NK-92 (cell line): Measurements from ENCODE around the gene RASD2.

ENCODE experiments used
- DNase-seq: peaks from one replicate; lab custom pipeline; 2025; ENCODE audit not compliant: unreplicated experiment; lab: John Stamatoyannopoulos, UW

RASD2 gene

DNA sequence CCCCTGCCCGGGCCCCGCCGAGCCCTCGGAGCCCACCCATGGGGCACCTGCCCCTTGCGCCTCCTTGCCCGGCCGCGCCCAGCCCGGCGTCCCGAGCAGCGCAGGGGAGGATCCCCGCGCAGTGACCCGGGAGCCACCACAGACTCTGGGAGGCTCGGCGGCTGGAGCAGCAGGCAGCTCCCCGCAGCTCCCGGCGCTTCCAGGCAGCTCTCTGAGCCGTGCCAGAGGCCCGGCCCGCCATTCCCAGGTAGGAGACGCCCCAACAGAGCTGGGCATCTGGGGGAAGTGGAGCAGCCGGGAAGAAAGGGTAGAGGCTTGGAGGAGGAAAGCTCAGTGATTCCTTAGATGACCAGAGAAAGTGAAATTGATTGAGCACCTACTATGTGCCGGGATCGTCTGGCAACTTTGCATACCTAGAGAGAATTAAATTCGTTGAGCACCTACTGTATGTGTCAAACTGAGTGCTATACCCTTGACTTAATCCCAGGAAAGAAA lies 670 bp downstream of the RASD2 start:
- no peak for DNase-seq

DNA sequence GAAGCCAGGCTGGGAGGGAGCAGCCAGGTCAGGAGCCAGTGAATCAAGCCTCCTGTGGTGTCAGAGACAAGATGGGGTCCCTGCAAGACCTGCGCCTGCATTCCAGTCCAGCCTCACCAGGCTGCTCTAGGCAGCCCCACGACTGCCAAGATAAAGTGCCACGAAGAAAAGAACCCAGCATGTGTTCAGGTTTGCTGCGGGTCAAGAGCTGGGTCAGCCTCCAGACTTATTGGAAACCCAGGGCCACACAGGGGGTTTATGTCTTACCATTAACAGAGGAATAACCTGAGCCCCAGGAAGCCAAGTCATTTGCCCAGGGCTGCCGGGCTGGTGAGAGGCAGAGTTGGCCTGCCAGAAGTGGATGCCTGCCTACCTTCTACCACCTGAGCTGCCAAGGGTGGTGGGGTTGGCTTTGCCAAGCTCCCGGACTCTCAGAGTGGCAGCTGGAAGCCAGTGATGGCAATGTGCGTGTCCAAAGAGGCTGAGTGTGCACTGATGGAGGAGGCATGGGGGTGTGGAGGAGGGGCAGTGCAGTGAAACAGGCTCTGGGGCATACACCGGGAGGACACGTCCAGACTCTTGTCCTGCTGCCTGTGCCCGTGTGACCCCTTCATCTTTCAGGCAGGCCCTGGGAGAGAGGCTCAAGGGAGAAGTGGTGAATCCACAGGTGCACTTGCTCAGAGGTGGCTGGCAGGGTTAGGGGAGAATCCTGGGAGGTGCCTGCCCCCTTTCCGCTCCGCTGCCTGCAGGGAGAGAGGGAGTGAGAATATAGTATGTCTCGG lies 1.7 kb downstream of the RASD2 start:
- DNase-seq = no peak

DNA sequence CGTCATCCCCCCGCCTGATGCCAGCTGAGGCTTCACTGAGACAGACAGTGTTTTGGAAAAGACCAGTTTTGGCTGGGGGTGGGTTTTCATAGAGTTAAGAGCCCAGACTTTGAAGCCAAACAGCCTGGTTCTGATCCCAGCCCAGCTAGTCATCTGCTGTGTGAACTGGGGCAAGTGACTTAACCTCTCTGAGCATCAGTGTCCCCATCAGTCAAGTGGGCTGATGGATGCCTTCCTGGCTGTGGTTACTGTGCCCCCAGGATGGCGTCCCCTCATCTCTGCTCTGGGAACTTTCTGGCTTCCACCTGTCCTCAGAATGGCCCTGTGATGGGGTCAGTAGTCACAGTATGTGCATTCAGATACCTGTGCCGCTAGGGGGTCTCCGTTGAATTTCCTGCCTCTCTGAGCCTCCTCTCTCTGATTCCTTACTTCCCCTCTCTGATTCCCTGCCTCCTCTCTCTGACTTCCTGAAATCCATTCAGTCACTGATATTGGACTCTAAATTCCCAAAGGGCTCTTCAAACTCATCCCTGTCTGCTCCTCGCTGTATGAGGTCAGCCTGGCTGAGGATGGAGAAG lies 2.4 kb downstream of the RASD2 start:
- DNase-seq = no peak

DNA sequence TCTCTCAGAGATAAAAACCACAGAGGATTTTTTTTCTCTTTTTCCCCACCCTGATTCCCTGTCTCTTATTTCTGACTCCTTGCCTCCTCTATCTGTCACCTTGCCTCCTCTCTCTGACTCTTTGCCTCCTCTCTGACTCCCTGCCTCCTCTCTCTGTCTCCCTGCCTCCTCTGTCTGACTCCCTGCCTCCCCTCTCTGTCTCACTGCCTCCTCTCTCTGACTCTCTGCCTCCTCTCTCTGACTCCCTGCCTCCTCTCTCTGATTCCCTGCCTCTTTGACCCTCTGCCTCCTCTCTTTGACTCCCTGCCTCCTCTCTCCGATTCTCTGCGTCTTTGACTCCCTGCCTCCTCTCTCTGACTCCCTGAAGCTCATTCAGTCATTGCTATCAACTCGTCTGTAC lies 3.1 kb downstream of the RASD2 start:
- no peak for DNase-seq

DNA sequence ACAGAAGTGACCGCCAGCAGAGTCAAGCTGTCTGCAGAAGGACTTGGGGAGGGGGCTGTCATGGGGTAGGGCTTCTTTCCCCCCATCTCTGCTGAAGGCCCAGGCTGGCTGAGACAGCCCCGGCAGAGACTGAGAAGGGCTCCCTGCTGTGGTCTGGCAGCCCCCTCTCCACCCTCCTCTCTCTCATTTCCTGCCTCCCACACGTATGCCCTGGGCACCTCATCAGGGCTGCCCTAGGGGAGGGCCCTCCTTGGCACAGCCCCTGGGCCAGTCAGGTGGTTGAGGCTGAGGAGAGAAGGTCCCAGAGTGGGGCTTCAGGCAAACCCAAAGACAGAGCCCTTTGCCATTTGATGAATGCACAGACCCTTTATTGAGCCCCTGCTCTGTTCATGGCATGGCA lies 3.6 kb downstream of the RASD2 start:
- no peak for DNase-seq

DNA sequence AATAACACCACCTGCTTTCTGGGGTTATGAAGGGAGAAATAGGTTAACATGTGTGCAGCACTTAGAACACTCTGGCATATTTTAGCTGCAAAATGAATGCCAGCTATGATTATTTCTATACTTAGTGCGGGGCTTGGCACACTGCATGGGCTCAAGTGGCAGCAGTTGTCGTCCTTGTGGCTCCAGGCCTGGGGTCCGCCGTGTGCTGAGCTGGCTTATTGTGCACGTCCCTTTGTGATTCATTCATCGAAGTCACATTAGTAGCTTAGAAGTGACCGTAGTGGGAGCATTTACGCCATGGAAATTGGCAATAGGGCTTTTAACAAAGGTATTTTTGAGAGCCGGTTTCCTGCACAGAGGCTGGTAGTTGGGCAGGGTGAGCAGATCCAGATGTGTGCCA lies 4.2 kb downstream of the RASD2 start:
- no peak for DNase-seq

DNA sequence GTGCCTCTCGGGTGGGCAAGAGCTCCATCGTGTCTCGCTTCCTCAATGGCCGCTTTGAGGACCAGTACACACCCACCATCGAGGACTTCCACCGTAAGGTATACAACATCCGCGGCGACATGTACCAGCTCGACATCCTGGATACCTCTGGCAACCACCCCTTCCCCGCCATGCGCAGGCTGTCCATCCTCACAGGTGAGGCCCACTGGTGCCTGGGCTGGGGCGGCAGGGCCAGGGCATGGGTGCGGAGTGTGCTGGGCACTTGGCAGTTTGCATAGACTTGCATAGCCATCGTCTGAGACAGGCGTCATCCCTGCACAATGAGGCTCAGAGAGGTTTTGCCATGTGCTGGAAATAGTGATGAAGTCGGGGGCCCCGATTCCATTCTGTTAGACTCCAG lies 6.3 kb downstream of the RASD2 start:
- no peak for DNase-seq

DNA sequence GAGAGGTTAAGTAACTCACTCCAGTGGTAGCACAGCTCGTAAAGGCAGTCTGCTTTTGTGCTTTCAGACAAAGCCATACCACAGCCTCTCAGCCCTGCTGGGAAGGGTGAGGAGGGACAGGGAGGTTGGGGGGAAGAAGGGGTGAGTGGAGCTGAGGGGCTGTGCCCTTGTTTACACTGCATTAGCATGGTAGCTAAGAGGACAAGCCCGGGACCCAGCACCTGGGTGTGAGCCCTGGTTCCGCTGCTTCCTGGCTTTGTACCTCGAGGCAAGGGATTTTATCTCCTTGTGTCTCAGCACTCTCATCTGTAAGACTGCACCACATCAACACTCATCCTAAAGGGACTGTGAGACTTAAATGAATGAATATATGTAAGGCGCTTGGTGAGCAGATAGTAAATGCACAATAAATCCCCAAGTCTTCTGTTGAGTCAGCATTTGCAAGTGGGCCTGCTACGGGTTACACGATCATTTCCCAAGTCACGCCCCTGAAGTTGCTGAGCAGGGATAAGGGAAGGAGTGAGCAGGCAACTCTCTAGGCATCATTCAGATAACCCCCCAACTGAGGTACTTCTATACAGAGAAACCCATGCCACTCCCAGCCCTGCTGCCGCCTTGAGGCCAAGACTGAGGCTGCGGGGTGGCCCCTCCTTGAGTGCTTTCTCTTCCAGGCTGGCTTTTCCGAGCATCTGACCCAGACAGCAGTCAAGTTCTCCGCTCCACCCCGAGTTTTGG lies 7.5 kb downstream of the RASD2 start:
- no peak for DNase-seq

DNA sequence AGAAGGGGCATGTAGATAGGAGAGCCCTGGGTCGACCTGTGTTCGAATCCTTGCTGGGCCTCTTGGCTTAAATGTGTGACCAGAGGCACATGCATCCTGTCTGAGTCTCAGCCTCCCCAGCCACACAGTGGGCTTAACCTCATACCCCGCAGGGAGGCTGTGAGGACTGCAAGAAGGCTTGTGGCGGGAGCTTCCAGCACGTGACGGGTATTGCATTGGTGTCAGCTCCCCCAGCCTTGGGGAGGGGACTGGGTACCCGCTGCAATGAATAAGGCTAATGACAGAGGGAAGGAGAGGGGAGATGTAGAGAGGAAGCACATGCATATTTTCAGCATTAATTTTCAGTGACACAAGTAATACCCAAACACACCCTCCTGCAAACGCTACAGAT lies 8.1 kb downstream of the RASD2 start:
- no peak for DNase-seq

DNA sequence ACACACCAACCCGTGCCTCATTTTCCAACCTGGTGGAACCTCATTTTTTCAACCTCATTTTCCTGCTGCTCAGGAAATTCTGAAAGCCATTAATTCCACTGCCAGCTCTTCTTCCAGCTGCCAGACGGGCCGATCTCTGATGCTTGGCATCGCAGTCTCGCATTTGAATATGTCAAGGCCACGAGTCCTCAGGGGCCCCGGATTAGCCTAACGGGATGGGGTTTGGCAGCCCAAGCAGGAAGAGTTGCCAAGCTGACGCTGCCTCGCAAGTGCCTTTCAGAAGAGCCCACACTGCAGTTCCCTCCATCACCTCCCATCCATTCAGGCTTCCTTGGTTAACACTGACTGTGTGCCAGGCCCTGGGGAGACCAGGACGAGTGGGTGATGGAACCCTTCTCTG lies 8.7 kb downstream of the RASD2 start:
- DNase-seq = no peak

DNA sequence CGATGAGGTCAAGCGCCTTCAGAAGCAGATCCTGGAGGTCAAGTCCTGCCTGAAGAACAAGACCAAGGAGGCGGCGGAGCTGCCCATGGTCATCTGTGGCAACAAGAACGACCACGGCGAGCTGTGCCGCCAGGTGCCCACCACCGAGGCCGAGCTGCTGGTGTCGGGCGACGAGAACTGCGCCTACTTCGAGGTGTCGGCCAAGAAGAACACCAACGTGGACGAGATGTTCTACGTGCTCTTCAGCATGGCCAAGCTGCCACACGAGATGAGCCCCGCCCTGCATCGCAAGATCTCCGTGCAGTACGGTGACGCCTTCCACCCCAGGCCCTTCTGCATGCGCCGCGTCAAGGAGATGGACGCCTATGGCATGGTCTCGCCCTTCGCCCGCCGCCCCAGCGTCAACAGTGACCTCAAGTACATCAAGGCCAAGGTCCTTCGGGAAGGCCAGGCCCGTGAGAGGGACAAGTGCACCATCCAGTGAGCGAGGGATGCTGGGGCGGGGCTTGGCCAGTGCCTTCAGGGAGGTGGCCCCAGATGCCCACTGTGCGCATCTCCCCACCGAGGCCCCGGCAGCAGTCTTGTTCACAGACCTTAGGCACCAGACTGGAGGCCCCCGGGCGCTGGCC lies 11.0 kb downstream of the RASD2 start:
- no peak for DNase-seq

DNA sequence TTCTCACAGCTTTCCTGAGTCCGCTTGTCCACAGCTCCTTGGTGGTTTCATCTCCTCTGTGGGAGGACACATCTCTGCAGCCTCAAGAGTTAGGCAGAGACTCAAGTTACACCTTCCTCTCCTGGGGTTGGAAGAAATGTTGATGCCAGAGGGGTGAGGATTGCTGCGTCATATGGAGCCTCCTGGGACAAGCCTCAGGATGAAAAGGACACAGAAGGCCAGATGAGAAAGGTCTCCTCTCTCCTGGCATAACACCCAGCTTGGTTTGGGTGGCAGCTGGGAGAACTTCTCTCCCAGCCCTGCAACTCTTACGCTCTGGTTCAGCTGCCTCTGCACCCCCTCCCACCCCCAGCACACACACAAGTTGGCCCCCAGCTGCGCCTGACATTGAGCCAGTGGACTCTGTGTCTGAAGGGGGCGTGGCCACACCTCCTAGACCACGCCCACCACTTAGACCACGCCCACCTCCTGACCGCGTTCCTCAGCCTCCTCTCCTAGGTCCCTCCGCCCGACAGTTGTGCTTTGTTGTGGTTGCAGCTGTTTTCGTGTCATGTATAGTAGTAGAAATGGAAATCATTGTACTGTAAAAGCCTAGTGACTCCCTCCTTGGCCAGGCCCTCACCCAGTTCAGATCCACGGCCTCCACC lies 11.7 kb downstream of the RASD2 start:
- no peak for DNase-seq

DNA sequence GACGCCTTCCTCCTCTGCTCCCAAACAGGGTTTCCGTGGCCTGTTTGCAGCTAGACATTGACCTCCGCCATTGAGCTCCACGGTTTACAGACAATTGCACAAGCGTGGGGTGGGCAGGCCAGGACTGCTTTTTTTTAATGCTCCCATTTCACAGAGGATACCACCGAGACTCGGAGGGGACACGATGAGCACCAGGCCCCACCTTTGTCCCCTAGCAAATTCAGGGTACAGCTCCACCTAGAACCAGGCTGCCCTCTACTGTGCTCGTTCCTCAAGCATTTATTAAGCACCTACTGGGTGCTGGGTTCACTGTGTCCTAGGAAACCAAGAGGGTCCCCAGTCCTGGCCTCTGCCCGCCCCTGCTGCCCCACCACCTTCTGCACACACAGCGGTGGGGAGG lies 12.2 kb downstream of the RASD2 start:
- no peak for DNase-seq

DNA sequence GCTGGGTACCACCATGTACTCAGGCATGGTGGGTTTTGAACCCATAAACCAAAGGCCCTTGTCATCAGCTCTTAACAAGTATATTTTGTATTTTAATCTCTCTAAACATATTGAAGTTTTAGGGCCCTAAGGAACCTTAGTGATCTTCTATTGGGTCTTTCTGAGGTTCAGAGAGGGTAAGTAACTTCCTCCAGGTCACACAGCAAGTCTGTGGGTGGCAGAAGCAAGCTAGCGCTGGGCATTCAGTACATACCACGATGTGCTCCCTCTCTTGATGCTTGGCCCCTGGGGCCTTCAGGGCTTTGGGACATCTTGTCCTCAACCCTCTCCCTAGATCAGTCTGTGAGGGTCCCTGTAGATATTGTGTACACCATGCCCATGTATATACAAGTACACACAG lies 12.7 kb downstream of the RASD2 start:
- no peak for DNase-seq

DNA sequence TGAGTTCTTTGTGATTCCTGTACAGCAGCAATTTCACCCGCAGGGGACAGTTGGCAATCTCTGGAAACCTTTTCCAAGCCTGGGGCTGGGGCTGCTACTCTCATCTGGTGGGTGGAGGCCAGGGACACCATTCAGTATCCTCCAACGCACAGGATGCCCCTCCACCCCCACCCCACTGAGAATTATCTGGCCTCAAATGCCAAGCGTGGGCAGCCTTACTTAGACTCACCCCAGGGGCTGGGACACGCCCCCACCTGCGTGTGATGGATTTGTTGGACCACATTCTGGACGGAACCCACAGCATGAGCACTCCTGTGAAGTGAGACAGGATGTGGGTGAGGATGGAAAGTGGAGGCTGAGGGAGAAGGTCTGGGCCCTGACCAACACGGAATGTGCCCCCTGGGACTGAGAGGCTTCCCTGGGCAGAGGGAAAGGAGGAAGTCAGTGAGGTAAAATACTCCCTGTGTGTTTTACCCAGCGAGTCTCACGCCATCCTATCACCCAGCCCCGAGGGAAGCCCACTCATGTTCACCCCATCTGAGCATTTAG lies 13.7 kb downstream of the RASD2 start:
- no peak for DNase-seq

DNA sequence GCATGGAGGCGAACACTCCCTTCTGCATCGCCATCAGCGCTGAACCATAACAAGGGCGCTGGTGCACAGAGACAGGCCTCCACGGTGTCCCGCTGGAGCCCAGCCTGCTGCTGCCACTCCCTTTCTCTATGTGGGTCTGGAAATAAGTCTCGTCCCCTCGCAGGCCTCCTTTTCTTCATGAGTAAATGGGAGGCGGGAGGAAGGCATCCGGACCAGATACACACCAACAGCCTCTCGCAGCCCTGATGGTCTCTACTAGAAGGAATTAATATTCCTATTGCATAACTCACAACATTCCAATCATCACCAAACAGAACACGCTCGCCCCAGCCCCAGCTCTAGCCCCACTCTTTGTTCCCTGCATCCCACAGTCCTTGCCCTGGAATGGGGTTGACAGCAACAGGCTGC lies 14.9 kb downstream of the RASD2 start:
- DNase-seq = no peak

DNA sequence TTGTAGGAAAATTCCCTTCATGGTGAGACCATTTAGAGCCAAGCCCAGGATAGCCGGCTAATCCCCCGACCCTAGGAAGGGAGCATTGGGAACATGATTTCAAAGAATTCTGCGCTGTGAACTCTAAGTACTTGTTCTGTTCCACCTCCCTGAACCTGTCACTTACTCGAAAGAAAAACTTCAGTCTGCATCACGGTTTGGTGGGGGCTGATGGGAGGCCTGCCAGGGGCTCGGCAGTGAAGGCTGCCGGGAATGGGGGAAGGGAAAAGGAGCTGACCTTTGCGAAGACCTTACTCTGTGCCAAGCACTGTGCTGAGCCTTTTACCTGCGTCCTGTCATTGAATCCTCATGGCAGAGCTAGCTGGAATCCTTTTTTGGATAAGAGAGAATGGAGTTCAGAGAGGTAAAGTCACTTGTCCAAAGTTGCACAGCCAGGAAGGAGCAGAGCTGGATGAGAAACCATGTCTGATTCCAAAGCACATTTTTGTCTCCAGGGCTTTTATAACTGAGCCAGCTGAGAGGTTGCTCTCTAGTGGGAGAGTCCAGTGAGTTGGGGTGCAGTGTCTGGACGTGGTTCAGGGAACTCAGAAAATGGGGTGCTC lies 15.4 kb downstream of the RASD2 start:
- no peak for DNase-seq

DNA sequence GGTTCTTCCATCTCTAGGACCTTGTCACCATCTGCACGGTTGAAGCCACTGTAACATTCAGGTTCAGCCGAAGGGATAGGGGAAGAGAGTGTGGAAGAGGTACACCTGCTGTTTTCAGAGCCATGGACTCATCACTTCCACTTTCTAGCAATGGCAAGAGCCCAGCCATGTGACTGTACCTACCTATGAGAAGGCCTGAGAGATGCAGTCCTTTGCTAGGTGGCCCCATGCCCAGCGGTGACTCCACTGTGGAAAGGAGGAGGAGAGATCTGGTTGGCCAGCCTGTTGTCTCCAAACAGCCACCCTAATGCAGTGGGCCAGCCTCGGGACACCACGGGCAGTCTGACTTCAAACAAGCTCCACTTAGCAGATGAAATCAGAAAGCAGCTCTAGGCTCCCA lies 16.0 kb downstream of the RASD2 start:
- DNase-seq = no peak

DNA sequence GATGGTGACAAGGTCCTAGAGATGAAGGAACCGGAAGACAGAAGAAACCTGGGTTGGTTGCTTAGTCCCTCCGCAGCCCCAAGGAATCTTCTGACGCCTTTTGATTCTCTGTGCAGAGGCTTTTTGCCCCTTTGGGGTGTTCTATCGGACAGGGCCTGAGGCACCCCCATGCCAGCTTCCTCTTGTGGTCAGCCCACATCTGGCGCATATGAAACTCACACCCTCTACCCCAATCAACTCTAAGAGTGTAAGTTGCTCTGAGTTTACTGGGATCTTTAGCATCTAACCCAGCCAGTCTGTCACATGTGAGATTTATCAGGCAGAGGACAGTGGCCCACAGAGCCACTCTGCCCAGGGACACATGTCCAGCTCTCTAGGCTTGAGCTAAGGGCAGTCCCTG lies 17.4 kb downstream of the RASD2 start:
- DNase-seq = no peak

DNA sequence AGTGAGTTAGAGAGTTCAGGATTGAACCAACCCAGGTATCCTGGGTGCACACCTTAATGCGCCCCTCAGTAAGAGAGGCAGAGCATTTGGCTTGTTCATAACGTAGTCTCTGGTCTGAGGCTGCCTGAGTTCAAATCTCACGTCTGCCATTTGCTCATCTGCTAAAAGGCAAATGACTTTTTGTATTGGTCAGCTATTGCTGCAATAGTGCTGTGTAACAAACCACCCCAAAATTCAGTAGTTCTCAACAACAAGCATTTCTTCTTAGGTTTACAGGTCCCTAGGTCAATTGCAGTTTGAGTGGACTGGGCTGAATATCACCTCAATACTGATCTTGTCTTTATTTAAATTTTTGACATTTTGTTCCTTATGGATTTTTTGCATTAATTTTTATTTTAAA lies 18.1 kb downstream of the RASD2 start:
- no peak for DNase-seq
